Measurements from ENCODE around the gene DHX34.
A peak's percentile ranks its signal among the peaks of the same experiment; 100 is the strongest.
"Not testable (repeated sequence)": the region's sequence is repeated elsewhere in the genome, so short reads cannot be mapped to it uniquely, and the experiment has no call there.

DHX34 gene

GRCh38 chr19:47340477-47341208 is 8.5 kb upstream of the DHX34 start:
- Mint-ChIP-seq H3K4me3 (no peak overlapping the region), H3K27me3 (peaks cover 12 to 13% of the 10 kb centered on the region in 2 donors), H3K36me3 (no peaks in the 10 kb centered on the region), H3K27ac (no peak overlapping the region), H3K4me1 (peaks cover 3 to 10% of the 10 kb centered on the region in 2 donors), H3K9me3 (peaks cover 3 to 5% of the 10 kb centered on the region in 2 donors)
- ATAC-seq (replicated peaks) (no peak), DNase-seq (no peak)

DNA sequence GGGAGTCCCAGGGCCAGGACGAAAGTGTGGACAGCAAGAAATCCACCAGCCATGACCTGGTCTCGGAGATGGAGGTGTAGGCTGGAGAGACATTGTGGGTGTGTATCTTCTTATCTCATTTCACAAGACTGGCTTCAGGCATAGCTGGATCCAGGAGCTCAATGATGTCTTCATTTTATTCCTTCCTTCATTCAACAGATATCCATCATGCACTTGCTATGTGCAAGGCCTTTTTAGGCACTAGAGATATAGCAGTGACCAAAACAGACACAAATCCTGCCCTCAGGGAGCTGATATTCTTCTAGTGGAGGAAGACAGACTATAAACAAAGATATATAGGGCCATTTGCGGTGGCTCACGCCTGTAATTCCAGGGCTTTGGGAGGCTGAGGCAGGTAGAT is 7.4 kb upstream of the DHX34 start:
- Mint-ChIP-seq H3K36me3 (no peaks in the 10 kb centered on the region), H3K9me3 (peaks cover 3 to 5% of the 10 kb centered on the region in 2 donors), H3K4me1 (peaks cover 3 to 4% of the 10 kb centered on the region in 2 donors), H3K4me3 (no peak overlapping the region), H3K27me3 (peaks cover 12 to 13% of the 10 kb centered on the region in 2 donors), H3K27ac (no peak overlapping the region)
- ATAC-seq (replicated peaks) (no peak), DNase-seq (no peak)

DNA sequence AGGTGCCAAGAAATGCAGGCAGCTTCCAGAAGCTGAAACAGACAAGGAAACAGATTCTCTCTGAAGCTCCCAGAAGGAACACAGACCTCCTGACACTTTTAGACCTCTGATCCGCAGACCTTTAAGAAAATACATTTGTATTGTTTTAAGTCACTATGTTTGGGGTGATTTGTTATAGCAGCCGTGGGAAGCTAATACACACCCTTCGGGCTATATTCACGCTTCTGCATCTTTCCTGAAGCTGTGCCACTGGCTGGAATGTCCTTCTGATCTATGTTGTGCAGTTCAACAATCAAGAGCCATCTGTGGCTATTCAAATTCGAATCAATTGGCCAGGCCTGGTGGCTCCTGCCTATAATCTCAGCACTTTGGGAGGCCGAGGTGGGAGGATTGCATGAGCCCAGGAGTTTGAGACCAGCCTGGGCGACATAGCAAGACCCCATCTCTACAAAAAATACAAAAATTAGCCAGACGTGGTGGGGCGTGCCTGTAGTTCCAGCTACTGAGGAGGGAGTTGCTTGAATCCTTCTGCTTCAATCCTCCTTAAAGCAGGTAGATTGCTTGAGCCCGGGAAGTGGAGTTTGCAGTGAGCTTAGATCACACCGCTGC is 5.8 kb upstream of the DHX34 start:
- no peak overlapping the region for H3K27ac Mint-ChIP-seq
- peaks cover 3 to 5% of the 10 kb centered on the region in 2 donors for H3K9me3 Mint-ChIP-seq
- H3K4me3 Mint-ChIP-seq: no peak overlapping the region
- H3K4me1 Mint-ChIP-seq: peaks cover 0 to 1% of the 10 kb centered on the region in 2 donors
- peaks cover 12 to 13% of the 10 kb centered on the region in 2 donors for H3K27me3 Mint-ChIP-seq
- no peak for DNase-seq
- ATAC-seq (replicated peaks): no peak
- no peaks in the 10 kb centered on the region for H3K36me3 Mint-ChIP-seq

- H3K36me3 Mint-ChIP-seq: peaks cover 3 to 4% of the 10 kb centered on the region in 2 donors
- ATAC-seq (replicated peaks): no peak
- peaks cover 3 to 12% of the 10 kb centered on the region in 2 donors for H3K4me1 Mint-ChIP-seq
- DNase-seq: no peak
- H3K4me3 Mint-ChIP-seq: no peak overlapping the region
- no peak overlapping the region for H3K27ac Mint-ChIP-seq
- H3K27me3 Mint-ChIP-seq: peaks cover 12 to 13% of the 10 kb centered on the region in 2 donors
- H3K9me3 Mint-ChIP-seq: peaks cover 3 to 5% of the 10 kb centered on the region in 2 donors
Measured at GRCh38 chr19:47344425-47344824, 4.7 kb upstream of the DHX34 start.

- peaks cover 14 to 27% of the 10 kb centered on the region in 2 donors for H3K4me1 Mint-ChIP-seq
- H3K36me3 Mint-ChIP-seq: peaks cover 9 to 17% of the 10 kb centered on the region in 2 donors
- peaks cover 12 to 13% of the 10 kb centered on the region in 2 donors for H3K27me3 Mint-ChIP-seq
- ATAC-seq (replicated peaks); H3K27ac Mint-ChIP-seq; H3K4me3 Mint-ChIP-seq; DNase-seq: not testable (repeated sequence)
- peaks cover 7 to 10% of the 10 kb centered on the region in 2 donors for H3K9me3 Mint-ChIP-seq
Measured at GRCh38 chr19:47346024-47346423, 3.1 kb upstream of the DHX34 start.

- Mint-ChIP-seq H3K4me3 (peak overlapping the region; percentile 18 to 39), H3K9me3 (peaks cover 2 to 7% of the 10 kb centered on the region in 2 donors), H3K4me1 (peaks cover 24 to 53% of the 10 kb centered on the region in 2 donors), H3K27ac (peak overlapping the region; percentile 2), H3K27me3 (no peaks in the 10 kb centered on the region), H3K36me3 (peaks cover 34 to 46% of the 10 kb centered on the region in 2 donors)
- no peak for DNase-seq
- ATAC-seq (replicated peaks): no peak
Measured at GRCh38 chr19:47350630-47351029, 1.5 kb downstream of the DHX34 start.

DNA sequence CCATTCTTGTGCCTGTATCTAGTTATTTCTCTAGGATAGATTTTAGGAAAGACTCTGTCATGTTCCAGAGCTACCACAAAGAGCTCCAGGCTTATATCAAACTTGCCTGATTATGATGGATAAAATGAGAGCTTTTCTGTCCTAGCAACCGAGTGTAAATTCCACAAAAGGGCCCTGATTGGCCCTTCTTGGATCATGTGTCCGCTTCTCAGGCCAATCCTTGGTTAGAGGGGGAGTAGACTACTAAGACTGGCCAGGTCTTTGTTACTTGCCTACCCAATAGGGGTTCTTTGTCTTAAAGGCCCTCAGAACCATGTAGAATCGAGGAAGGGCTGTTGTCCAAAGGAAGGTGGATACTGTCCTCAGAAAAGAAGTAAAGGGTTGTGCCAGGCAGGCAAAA is 2.4 kb downstream of the DHX34 start:
- peaks cover 42 to 55% of the 10 kb centered on the region in 2 donors for H3K36me3 Mint-ChIP-seq
- DNase-seq: no peak
- H3K27ac Mint-ChIP-seq: no peak overlapping the region
- H3K4me1 Mint-ChIP-seq: peaks cover 24 to 60% of the 10 kb centered on the region in 2 donors
- H3K27me3 Mint-ChIP-seq: no peaks in the 10 kb centered on the region
- no peak overlapping the region for H3K4me3 Mint-ChIP-seq
- no peak for ATAC-seq (replicated peaks)
- H3K9me3 Mint-ChIP-seq: peaks cover 2 to 7% of the 10 kb centered on the region in 2 donors

DNA sequence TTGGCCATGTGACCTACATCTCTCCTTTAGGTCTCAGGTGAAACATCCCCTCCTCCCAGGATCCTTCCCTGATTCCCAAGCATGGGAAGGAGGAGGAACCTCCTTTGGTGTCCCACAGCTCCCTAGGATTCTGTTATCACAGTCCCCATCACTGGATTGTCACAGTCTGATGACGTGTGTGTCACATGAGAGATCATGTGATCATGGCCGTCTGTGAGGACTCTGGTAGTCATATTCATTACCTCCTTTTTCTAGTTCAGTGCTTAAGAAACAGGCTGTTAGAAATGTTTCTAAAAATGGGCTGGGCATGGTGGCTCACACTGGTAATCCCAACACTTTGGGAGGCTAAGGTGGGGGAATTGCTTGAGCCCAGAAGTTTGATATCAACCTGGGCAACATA is 3.0 kb downstream of the DHX34 start:
- H3K4me1 Mint-ChIP-seq: peaks cover 24 to 60% of the 10 kb centered on the region in 2 donors
- no peaks in the 10 kb centered on the region for H3K27me3 Mint-ChIP-seq
- no peak overlapping the region for H3K27ac Mint-ChIP-seq
- H3K36me3 Mint-ChIP-seq: peaks cover 47 to 61% of the 10 kb centered on the region in 2 donors
- DNase-seq: no peak
- no peak overlapping the region for H3K4me3 Mint-ChIP-seq
- H3K9me3 Mint-ChIP-seq: peaks cover 2 to 7% of the 10 kb centered on the region in 2 donors
- no peak for ATAC-seq (replicated peaks)

DNA sequence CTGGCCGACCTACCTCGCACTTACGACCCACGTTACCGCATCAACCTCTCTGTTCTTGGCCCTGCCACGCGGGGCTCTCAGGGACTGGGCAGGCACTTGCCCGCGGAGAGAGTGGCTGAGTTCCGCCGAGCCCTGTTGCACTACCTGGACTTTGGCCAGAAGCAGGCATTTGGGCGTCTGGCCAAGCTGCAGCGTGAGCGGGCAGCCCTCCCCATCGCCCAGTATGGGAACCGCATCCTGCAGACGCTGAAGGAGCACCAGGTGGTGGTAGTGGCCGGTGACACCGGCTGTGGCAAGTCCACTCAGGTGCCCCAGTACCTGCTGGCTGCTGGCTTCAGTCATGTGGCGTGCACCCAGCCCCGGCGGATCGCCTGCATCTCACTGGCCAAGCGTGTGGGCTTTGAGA is 4.2 kb downstream of the DHX34 start:
- ATAC-seq (replicated peaks) (no peak), DNase-seq (no peak)
- H3K27ac Mint-ChIP-seq: no peak overlapping the region
- peaks cover 55 to 73% of the 10 kb centered on the region in 2 donors for H3K36me3 Mint-ChIP-seq
- H3K9me3 Mint-ChIP-seq: peaks cover 2 to 7% of the 10 kb centered on the region in 2 donors
- H3K4me3 Mint-ChIP-seq: no peak overlapping the region
- no peaks in the 10 kb centered on the region for H3K27me3 Mint-ChIP-seq
- peaks cover 24 to 58% of the 10 kb centered on the region in 2 donors for H3K4me1 Mint-ChIP-seq

GRCh38 chr19:47356900-47357299 is 7.8 kb downstream of the DHX34 start:
- DNase-seq: no peak
- Mint-ChIP-seq H3K4me3 (no peak overlapping the region), H3K9me3 (no peaks in the 10 kb centered on the region), H3K27ac (no peak overlapping the region), H3K4me1 (peaks cover 9 to 26% of the 10 kb centered on the region in 2 donors), H3K27me3 (no peaks in the 10 kb centered on the region), H3K36me3 (peaks cover 72 to 84% of the 10 kb centered on the region in 2 donors)
- no peak for ATAC-seq (replicated peaks)

- H3K4me3 Mint-ChIP-seq: no peak overlapping the region
- no peak overlapping the region for H3K27ac Mint-ChIP-seq
- no peaks in the 10 kb centered on the region for H3K9me3 Mint-ChIP-seq
- H3K4me1 Mint-ChIP-seq: peaks cover 2 to 14% of the 10 kb centered on the region in 2 donors
- peaks cover 68 to 79% of the 10 kb centered on the region in 2 donors for H3K36me3 Mint-ChIP-seq
- DNase-seq: no peak
- ATAC-seq (replicated peaks): no peak
- H3K27me3 Mint-ChIP-seq: no peaks in the 10 kb centered on the region
Measured at GRCh38 chr19:47357788-47358680, 8.9 kb downstream of the DHX34 start.

- ATAC-seq (replicated peaks) (no peak), DNase-seq (no peak)
- no peak overlapping the region for H3K4me3 Mint-ChIP-seq
- H3K4me1 Mint-ChIP-seq: peaks cover 2 to 12% of the 10 kb centered on the region in 2 donors
- H3K9me3 Mint-ChIP-seq: no peaks in the 10 kb centered on the region
- no peak overlapping the region for H3K27ac Mint-ChIP-seq
- no peaks in the 10 kb centered on the region for H3K27me3 Mint-ChIP-seq
- H3K36me3 Mint-ChIP-seq: peaks cover 72 to 83% of the 10 kb centered on the region in 2 donors
Measured at GRCh38 chr19:47358936-47359335, 9.8 kb downstream of the DHX34 start.

- Mint-ChIP-seq H3K36me3 (peaks cover 59 to 76% of the 10 kb centered on the region in 2 donors), H3K4me1 (no peaks in the 10 kb centered on the region), H3K4me3 (no peak overlapping the region), H3K9me3 (no peaks in the 10 kb centered on the region), H3K27ac (no peak overlapping the region), H3K27me3 (no peaks in the 10 kb centered on the region)
- no peak for ATAC-seq (replicated peaks)
- no peak for DNase-seq
Measured at GRCh38 chr19:47362321-47362720, 13.2 kb downstream of the DHX34 start.
